ENCODE measurements around the gene CTNNA1.

DNA sequence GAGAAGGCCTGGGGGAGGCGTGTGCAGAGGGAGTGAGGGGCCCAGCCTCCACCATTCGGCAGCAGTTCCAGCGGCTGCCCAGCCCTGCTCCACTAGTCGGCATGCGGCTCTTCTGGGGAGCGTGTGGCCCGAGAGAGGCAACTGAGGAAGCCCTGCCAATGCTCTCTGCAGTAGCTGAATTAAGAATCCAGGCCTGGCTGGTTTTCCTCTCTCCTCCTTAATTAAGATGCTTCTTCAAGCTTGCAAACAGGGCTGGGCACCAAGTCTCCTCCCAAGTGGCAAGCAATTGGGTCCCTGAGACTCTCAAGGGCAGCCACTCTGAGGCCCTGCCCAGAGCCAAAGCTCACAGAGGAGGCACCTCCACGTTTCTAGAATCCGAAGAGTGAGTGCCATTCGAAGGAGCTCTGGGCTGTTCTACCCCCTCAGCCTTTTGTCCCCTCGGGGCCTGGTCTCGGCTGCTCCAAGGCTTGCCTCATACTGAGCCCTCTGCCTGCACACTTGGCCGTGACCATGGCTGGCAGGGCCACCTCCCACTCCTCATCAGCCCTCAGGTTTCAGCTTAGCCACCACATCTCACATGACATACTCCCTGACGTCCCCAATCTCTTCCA lies 197.3 kb downstream of the CTNNA1 start:
- TF ChIP-seq ZC3H10 (CRISPR knock-in tag; IDR thresholded peaks at IDR 0.05) = no peak
- TF ChIP-seq ZFP30 (CRISPR knock-in tag; IDR thresholded peaks at IDR 0.05) = no peak
- TF ChIP-seq, protein P1, sequence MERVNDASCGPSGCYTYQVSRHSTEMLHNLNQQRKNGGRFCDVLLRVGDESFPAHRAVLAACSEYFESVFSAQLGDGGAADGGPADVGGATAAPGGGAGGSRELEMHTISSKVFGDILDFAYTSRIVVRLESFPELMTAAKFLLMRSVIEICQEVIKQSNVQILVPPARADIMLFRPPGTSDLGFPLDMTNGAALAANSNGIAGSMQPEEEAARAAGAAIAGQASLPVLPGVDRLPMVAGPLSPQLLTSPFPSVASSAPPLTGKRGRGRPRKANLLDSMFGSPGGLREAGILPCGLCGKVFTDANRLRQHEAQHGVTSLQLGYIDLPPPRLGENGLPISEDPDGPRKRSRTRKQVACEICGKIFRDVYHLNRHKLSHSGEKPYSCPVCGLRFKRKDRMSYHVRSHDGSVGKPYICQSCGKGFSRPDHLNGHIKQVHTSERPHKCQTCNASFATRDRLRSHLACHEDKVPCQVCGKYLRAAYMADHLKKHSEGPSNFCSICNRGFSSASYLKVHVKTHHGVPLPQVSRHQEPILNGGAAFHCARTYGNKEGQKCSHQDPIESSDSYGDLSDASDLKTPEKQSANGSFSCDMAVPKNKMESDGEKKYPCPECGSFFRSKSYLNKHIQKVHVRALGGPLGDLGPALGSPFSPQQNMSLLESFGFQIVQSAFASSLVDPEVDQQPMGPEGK (CRISPR knock-in tag; IDR thresholded peaks at IDR 0.05; ENCODE audit: borderline replicate concordance) = no peak
- no peak for TF ChIP-seq TOX (CRISPR knock-in tag; IDR thresholded peaks at IDR 0.05; ENCODE audit: borderline replicate concordance)
- TF ChIP-seq, protein P2, sequence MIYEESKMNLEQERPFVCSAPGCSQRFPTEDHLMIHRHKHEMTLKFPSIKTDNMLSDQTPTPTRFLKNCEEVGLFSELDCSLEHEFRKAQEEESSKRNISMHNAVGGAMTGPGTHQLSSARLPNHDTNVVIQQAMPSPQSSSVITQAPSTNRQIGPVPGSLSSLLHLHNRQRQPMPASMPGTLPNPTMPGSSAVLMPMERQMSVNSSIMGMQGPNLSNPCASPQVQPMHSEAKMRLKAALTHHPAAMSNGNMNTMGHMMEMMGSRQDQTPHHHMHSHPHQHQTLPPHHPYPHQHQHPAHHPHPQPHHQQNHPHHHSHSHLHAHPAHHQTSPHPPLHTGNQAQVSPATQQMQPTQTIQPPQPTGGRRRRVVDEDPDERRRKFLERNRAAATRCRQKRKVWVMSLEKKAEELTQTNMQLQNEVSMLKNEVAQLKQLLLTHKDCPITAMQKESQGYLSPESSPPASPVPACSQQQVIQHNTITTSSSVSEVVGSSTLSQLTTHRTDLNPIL (CRISPR knock-in tag; IDR thresholded peaks at IDR 0.05; ENCODE audit: low read depth) = no peak
- TF ChIP-seq ZNF565 (CRISPR knock-in tag; conservative IDR thresholded peaks at IDR 0.05; ENCODE audit: low read depth) = no peak
- TF ChIP-seq ISL1 (CRISPR knock-in tag; IDR thresholded peaks at IDR 0.05) = no peak
- TF ChIP-seq ZNF70 (CRISPR knock-in tag; IDR thresholded peaks at IDR 0.05) = no peak
- no peak for TF ChIP-seq ZFP3 (CRISPR knock-in tag; IDR thresholded peaks at IDR 0.05)
- no peak for TF ChIP-seq OSR1 (CRISPR knock-in tag; IDR thresholded peaks at IDR 0.05)
- TF ChIP-seq ARNTL (CRISPR knock-in tag; IDR thresholded peaks at IDR 0.05; ENCODE audit: borderline replicate concordance, low read depth) = no peak
- no peak for TF ChIP-seq ZNF8 (CRISPR knock-in tag; IDR thresholded peaks at IDR 0.05)

Measured in SK-N-SH treated with all-trans-retinoic acid at 6 μM for 48 hours (cell line).